NCI-H748 (cell line): ENCODE measurements around the gene APBB2.
A peak's percentile ranks its signal among the peaks of the same experiment; 100 is the strongest.

ENCODE experiments used
- DNase-seq: peaks from one replicate; lab custom pipeline; 2025; ENCODE audit not compliant: unreplicated experiment; lab: John Stamatoyannopoulos, UW

Gene APBB2

GRCh38 chr4:41142376-41143310, 71.7 kb downstream of the APBB2 start:
- no peak for DNase-seq

GRCh38 chr4:41141900-41142299, 72.4 kb downstream of the APBB2 start:
- DNase-seq = no peak

- peak; percentile 19 for DNase-seq
Measured at GRCh38 chr4:41140410-41140809, 73.9 kb downstream of the APBB2 start.

- no peak for DNase-seq
Measured at GRCh38 chr4:41137879-41138278, 76.5 kb downstream of the APBB2 start.

GRCh38 chr4:41136456-41136855, 77.9 kb downstream of the APBB2 start:
- no peak for DNase-seq

GRCh38 chr4:41135801-41136200, 78.5 kb downstream of the APBB2 start:
- no peak for DNase-seq

GRCh38 chr4:41134581-41134980, 79.8 kb downstream of the APBB2 start:
- DNase-seq = no peak

GRCh38 chr4:41133454-41134018, 80.8 kb downstream of the APBB2 start:
- DNase-seq = no peak

GRCh38 chr4:41132055-41132683, 82.2 kb downstream of the APBB2 start:
- peak; percentile 59 for DNase-seq

- no peak for DNase-seq
Measured at GRCh38 chr4:41129936-41130440, 84.4 kb downstream of the APBB2 start.

- peak; percentile 70 for DNase-seq
Measured at GRCh38 chr4:41129128-41129754, 85.1 kb downstream of the APBB2 start.

GRCh38 chr4:41125558-41126311, 88.6 kb downstream of the APBB2 start:
- DNase-seq = no peak

GRCh38 chr4:41124916-41125548, 89.3 kb downstream of the APBB2 start:
- DNase-seq = no peak

GRCh38 chr4:41122775-41123174, 91.6 kb downstream of the APBB2 start:
- no peak for DNase-seq

GRCh38 chr4:41122309-41122708, 92.0 kb downstream of the APBB2 start:
- DNase-seq = no peak

- no peak for DNase-seq
Measured at GRCh38 chr4:41121906-41122305, 92.4 kb downstream of the APBB2 start.

- DNase-seq = no peak
Measured at GRCh38 chr4:41120297-41121217, 93.8 kb downstream of the APBB2 start.

- no peak for DNase-seq
Measured at GRCh38 chr4:41119867-41120295, 94.5 kb downstream of the APBB2 start.

GRCh38 chr4:41111791-41112190, 102.6 kb downstream of the APBB2 start:
- no peak for DNase-seq
